Suprapubic skin (tissue), 4 donors: Measurements from ENCODE around the gene ARF4. TPM values are rescaled to one million over a fixed set of nuclear protein-coding genes. Genes with fewer than 3 reads are reported as not detected.

Source experiments
- DNase-seq, 2 donors: peaks; one replicate each; pipeline ENCODE4 v3.0.0-alpha.2; 2019; ENCODE audit warnings: low spot score in 2 of 2
- H3K27ac ChIP-seq: fragments of 200-600 bp; sonication (generic); one replicate; pipeline ENCODE4 v1.5.1; 2019
- H3K27me3 ChIP-seq: fragments of 200-600 bp; sonication (generic); one replicate; pipeline ENCODE4 v1.5.1; 2019
- H3K36me3 ChIP-seq: fragments of 200-600 bp; sonication (generic); one replicate; pipeline ENCODE4 v1.5.1; 2019
- H3K4me1 ChIP-seq: fragments of 200-600 bp; sonication (generic); one replicate; pipeline ENCODE4 v1.5.1; 2019
- H3K4me3 ChIP-seq: fragments of 200-600 bp; sonication (generic); one replicate; pipeline ENCODE4 v1.5.1; 2019; ENCODE audit warnings: mild to moderate bottlenecking
- H3K9me3 ChIP-seq: fragments of 200-600 bp; sonication (generic); one replicate; pipeline ENCODE4 v1.5.1; 2019
- CTCF ChIP-seq, 2 donors: fragments of 200-600 bp in 1 of 2; fragments of 450-650 bp in 1 of 2; sonication (generic) in 1 of 2; IDR thresholded peaks; one replicate each; pipeline ENCODE4 v1.5.1; 2016 to 2019; ENCODE audit warnings: antibody characterized with exemption in 2 of 2, mild to moderate bottlenecking in 1 of 2, moderate library complexity in 1 of 2
- EP300 ChIP-seq: sonication (generic); formaldehyde crosslinking; IDR thresholded peaks from one replicate; pipeline ENCODE4 v1.6.1; 2017; ENCODE audit warnings: antibody characterized with exemption
- POLR2A ChIP-seq, 2 donors: fragments of 450-650 bp; IDR thresholded peaks; one replicate each; pipeline ENCODE4 v1.6.1; 2017; ENCODE audit warnings: antibody characterized with exemption in 2 of 2, mild to moderate bottlenecking in 2 of 2, moderate library complexity in 2 of 2
- POLR2AphosphoS5 ChIP-seq, 3 donors: sonication (generic); formaldehyde crosslinking; IDR thresholded peaks; one replicate each; pipeline ENCODE4 v1.6.1; 2017; ENCODE audit warnings: antibody characterized with exemption in 3 of 3
- WGBS: methylation state at CpG from one replicate; pipeline ENCODE4 v1.1.5; 2018; 5-methylcytosine and 5-hydroxymethylcytosine counted together
- total RNA-seq, 4 donors: library from RNA; depleted of rRNA; stranded (reverse); fragments of >200 nt; gene quantifications; one replicate each; pipeline ENCODE4 v1.1.0, GENCODE V29; 2016

Gene ARF4
- total RNA-seq, 4 donors from 2014 or later = 50.9 to 72.1 (median 63.4) TPM

- Histone ChIP-seq H3K9me3 (no peaks in the 10 kb centered on the region), H3K36me3 (peaks cover 47% of the 10 kb centered on the region), H3K27me3 (no peaks in the 10 kb centered on the region), H3K27ac (no peak overlapping the region), H3K4me3 (no peak overlapping the region), H3K4me1 (peaks cover 8% of the 10 kb centered on the region)
- 90% methylated on average over 7 of the region's 7 CpGs for WGBS
- no peak for TF ChIP-seq EP300
- TF ChIP-seq CTCF (IDR thresholded peaks at IDR 0.05) = peak in 1 of 2 donors; percentile 20
- DNase-seq = no peak
Observed at GRCh38 chr3:57582474-57583168, 14.5 kb downstream of the ARF4 start.

- Histone ChIP-seq H3K27ac (no peak overlapping the region), H3K27me3 (no peaks in the 10 kb centered on the region), H3K9me3 (no peaks in the 10 kb centered on the region), H3K4me3 (no peak overlapping the region), H3K4me1 (peaks cover 6% of the 10 kb centered on the region), H3K36me3 (peaks cover 81% of the 10 kb centered on the region)
- no peak for TF ChIP-seq POLR2AphosphoS5 (IDR thresholded peaks at IDR 0.05)
- TF ChIP-seq CTCF (IDR thresholded peaks at IDR 0.05) = no peak
- no peak for TF ChIP-seq EP300
- no peak for TF ChIP-seq POLR2A (IDR thresholded peaks at IDR 0.05)
- 93% methylated on average over 9 of the region's 9 CpGs for WGBS
- no peak for DNase-seq
Observed at GRCh38 chr3:57577801-57578200, 19.3 kb downstream of the ARF4 start.

- no peak overlapping the region for H3K4me3 ChIP-seq
- 75% methylated on average over 3 of the region's 3 CpGs for WGBS
- no peak for TF ChIP-seq CTCF (IDR thresholded peaks at IDR 0.05)
- TF ChIP-seq EP300 = no peak
- no peak for TF ChIP-seq POLR2AphosphoS5 (IDR thresholded peaks at IDR 0.05)
- TF ChIP-seq POLR2A (IDR thresholded peaks at IDR 0.05) = no peak
- H3K4me1 ChIP-seq = no peaks in the 10 kb centered on the region
- H3K36me3 ChIP-seq = peaks cover 88% of the 10 kb centered on the region
- H3K27me3 ChIP-seq = no peaks in the 10 kb centered on the region
- DNase-seq = no peak
- no peaks in the 10 kb centered on the region for H3K9me3 ChIP-seq
- no peak overlapping the region for H3K27ac ChIP-seq
Observed at GRCh38 chr3:57575966-57576626, 21.0 kb downstream of the ARF4 start.

- no peak overlapping the region for H3K4me3 ChIP-seq
- peaks cover 63% of the 10 kb centered on the region for H3K36me3 ChIP-seq
- H3K27ac ChIP-seq = no peak overlapping the region
- no peaks in the 10 kb centered on the region for H3K4me1 ChIP-seq
- DNase-seq = no peak
- no peak for TF ChIP-seq CTCF (IDR thresholded peaks at IDR 0.05)
- no peak for TF ChIP-seq POLR2A (IDR thresholded peaks at IDR 0.05)
- TF ChIP-seq EP300 = no peak
- no peak for TF ChIP-seq POLR2AphosphoS5 (IDR thresholded peaks at IDR 0.05)
- H3K9me3 ChIP-seq = no peaks in the 10 kb centered on the region
- H3K27me3 ChIP-seq = no peaks in the 10 kb centered on the region
- 69% methylated on average over 3 of the region's 3 CpGs for WGBS
Observed at GRCh38 chr3:57572096-57572495, 25.0 kb downstream of the ARF4 start.

GRCh38 chr3:57570878-57571277 lies 26.3 kb downstream of the ARF4 start:
- H3K36me3 ChIP-seq = peaks cover 66% of the 10 kb centered on the region
- H3K4me3 ChIP-seq = no peak overlapping the region
- H3K4me1 ChIP-seq = no peaks in the 10 kb centered on the region
- DNase-seq = no peak
- 95% methylated on average over 2 of the region's 2 CpGs for whole genome bisulfite sequencing
- TF ChIP-seq POLR2AphosphoS5 (IDR thresholded peaks at IDR 0.05) = no peak
- no peak for TF ChIP-seq EP300
- TF ChIP-seq CTCF (IDR thresholded peaks at IDR 0.05) = no peak
- TF ChIP-seq POLR2A (IDR thresholded peaks at IDR 0.05) = no peak
- H3K27ac ChIP-seq = no peak overlapping the region
- no peaks in the 10 kb centered on the region for H3K9me3 ChIP-seq
- no peaks in the 10 kb centered on the region for H3K27me3 ChIP-seq
